HG03439 (cell line): ENCODE results near the gene FGD5.

ENCODE experiments used
- ATAC-seq: cut with Tn5 transposase; IDR thresholded peaks from one replicate; pipeline ENCODE4 v1.9.1; 2021; ENCODE audit warnings: mild to moderate bottlenecking, moderate library complexity; ENCODE audit not compliant: unreplicated experiment

FGD5 gene

GRCh38 chr3:14847613-14848541 is 29.1 kb downstream of the FGD5 start:
- ATAC-seq: no peak

- ATAC-seq: no peak
These were observed 30.1 kb downstream of the FGD5 start for GRCh38 chr3:14848906-14849305.

- ATAC-seq: no peak
These were observed 31.0 kb downstream of the FGD5 start for GRCh38 chr3:14849638-14850230.

- no peak for ATAC-seq
These were observed 33.4 kb downstream of the FGD5 start for GRCh38 chr3:14852058-14852594.

GRCh38 chr3:14852717-14853116 is 34.0 kb downstream of the FGD5 start:
- no peak for ATAC-seq

- ATAC-seq: no peak
These were observed 34.6 kb downstream of the FGD5 start for GRCh38 chr3:14853271-14853951.

GRCh38 chr3:14857506-14857905 is 38.7 kb downstream of the FGD5 start:
- no peak for ATAC-seq

- no peak for ATAC-seq
These were observed 39.3 kb downstream of the FGD5 start for GRCh38 chr3:14858105-14858504.

- no peak for ATAC-seq
These were observed 41.1 kb downstream of the FGD5 start for GRCh38 chr3:14859880-14860279.

- no peak for ATAC-seq
These were observed 42.3 kb downstream of the FGD5 start for GRCh38 chr3:14861031-14861430.

- ATAC-seq: no peak
These were observed 42.9 kb downstream of the FGD5 start for GRCh38 chr3:14861446-14862302.

- ATAC-seq: no peak
These were observed 43.5 kb downstream of the FGD5 start for GRCh38 chr3:14862303-14862660.

- no peak for ATAC-seq
These were observed 44.0 kb downstream of the FGD5 start for GRCh38 chr3:14862661-14863230.

- no peak for ATAC-seq
These were observed 44.8 kb downstream of the FGD5 start for GRCh38 chr3:14863333-14864100.

GRCh38 chr3:14864131-14864530 is 45.4 kb downstream of the FGD5 start:
- ATAC-seq: no peak

GRCh38 chr3:14866627-14867026 is 47.9 kb downstream of the FGD5 start:
- ATAC-seq: no peak

- ATAC-seq: no peak
These were observed 49.3 kb downstream of the FGD5 start for GRCh38 chr3:14867936-14868570.

- no peak for ATAC-seq
These were observed 51.4 kb downstream of the FGD5 start for GRCh38 chr3:14869917-14870782.
